OCI-LY7 (cell line): ENCODE data around the gene GALNT2. TPM values are rescaled to one million over a fixed set of nuclear protein-coding genes. Genes with fewer than 3 reads are reported as not detected.

Experiments
- BruUV-seq: library from RNA; stranded (reverse); fragments of 400-500 nt; replicated peaks from 2 replicates; lab custom pipeline; 2021; lab: Mats Ljungman, UMichigan
- CTCF ChIA-PET: fragments of 300-600 bp; sonication (Branson Sonifier 250); formaldehyde crosslinking; loops from one replicate; lab custom pipeline; 2022; ENCODE audit warnings: antibody characterized with exemption; ENCODE audit not compliant: unreplicated experiment; lab: Charles Lee
- POLR2A ChIA-PET: fragments of 300-600 bp; sonication (Branson Sonifier 250); formaldehyde crosslinking; loops from one replicate; lab custom pipeline; 2022; ENCODE audit warnings: antibody characterized with exemption; lab: Charles Lee
- DNase-seq: peaks from one replicate; pipeline ENCODE4 v3.0.0-alpha.2; 2015; ENCODE audit warnings: low spot score
- H2AFZ ChIP-seq: fragments of 200-600 bp; sonication (generic), shearing (Covaris generic); 2 replicates; pipeline ENCODE4 v1.6.1; 2014; ENCODE audit warnings: mild to moderate bottlenecking, antibody characterized with exemption, low read length, moderate library complexity
- H3K27ac ChIP-seq: fragments of 200-600 bp; sonication (generic); 2 replicates; pipeline ENCODE4 v1.5.1; 2014; ENCODE audit warnings: mixed run types, low read depth, mild to moderate bottlenecking, moderate library complexity, low read length, inconsistent platforms; ENCODE audit not compliant: poor library complexity, severe bottlenecking
- H3K36me3 ChIP-seq: fragments of 200-600 bp; sonication (generic); 2 replicates; pipeline ENCODE4 v1.6.1; 2014; ENCODE audit warnings: mild to moderate bottlenecking, antibody characterized with exemption, low read length, moderate library complexity, mixed read lengths; ENCODE audit not compliant: insufficient read depth
- H3K4me1 ChIP-seq: fragments of 200-600 bp; sonication (generic); 2 replicates; pipeline ENCODE4 v1.5.1; 2014; ENCODE audit warnings: mild to moderate bottlenecking, low read length; ENCODE audit not compliant: insufficient read depth, poor library complexity, severe bottlenecking
- H3K4me2 ChIP-seq: fragments of 200-600 bp; sonication (generic); 2 replicates; pipeline ENCODE4 v1.6.1; 2014; ENCODE audit warnings: mild to moderate bottlenecking, low read length
- H3K4me3 ChIP-seq: fragments of 200-600 bp; sonication (generic); 2 replicates; pipeline ENCODE4 v1.5.1; 2014; ENCODE audit warnings: mild to moderate bottlenecking, low read depth, low read length; ENCODE audit not compliant: poor library complexity, severe bottlenecking
- H3K79me2 ChIP-seq: fragments of 200-600 bp; sonication (generic); 2 replicates; pipeline ENCODE4 v1.6.1; 2016; ENCODE audit warnings: low read depth, mild to moderate bottlenecking, low read length, moderate library complexity, mixed read lengths; ENCODE audit not compliant: insufficient read depth
- H3K9me2 ChIP-seq: fragments of 200-600 bp; sonication (generic); 2 replicates; pipeline ENCODE4 v1.6.1; 2016; ENCODE audit warnings: mild to moderate bottlenecking, low read length, mixed read lengths; ENCODE audit not compliant: insufficient read depth
- H3K9me3 ChIP-seq: fragments of 200-600 bp; sonication (generic); 2 replicates; pipeline ENCODE4 v1.6.1; 2014; ENCODE audit warnings: mild to moderate bottlenecking, mixed run types, low read length, mixed read lengths
- H4K20me1 ChIP-seq: fragments of 200-600 bp; sonication (generic); 2 replicates; pipeline ENCODE4 v1.6.1; 2014; ENCODE audit warnings: mild to moderate bottlenecking, antibody characterized with exemption, low read length, moderate library complexity, mixed read lengths; ENCODE audit not compliant: insufficient read depth
- CTCF ChIP-seq: fragments of 200-600 bp; sonication (generic); conservative IDR thresholded peaks from 2 replicates; pipeline ENCODE4 v1.5.1; 2014; ENCODE audit warnings: mild to moderate bottlenecking, antibody characterized with exemption, low read length, moderate library complexity, mixed read lengths
- EZH2phosphoT487 ChIP-seq: fragments of 200-600 bp; sonication (generic); IDR thresholded peaks from 2 replicates; pipeline ENCODE4 v1.6.1; 2018; ENCODE audit warnings: low read depth, borderline replicate concordance, mild to moderate bottlenecking, mixed run types, antibody characterized with exemption, low read length, moderate library complexity, mixed read lengths
- intact Hi-C: fragments of 100-400 bp; cut with micrococcal nuclease; formaldehyde crosslinking; loops from one replicate; pipeline ENCODE4 v1.10.0; 2022; ENCODE audit not compliant: unreplicated experiment
- total RNA-seq, 2 experiments: library from RNA; depleted of rRNA in 1 of 2; stranded (reverse); fragments of >200 nt in 1 of 2; shearing (Covaris generic) in 1 of 2; gene quantifications; 2 replicates each; pipeline ENCODE4 v1.2.3, GENCODE V29; 2014 to 2022

The GALNT2 gene
- total RNA-seq, 2 experiments from 2014 or later = 29.9 to 67.3 TPM

GRCh38 chr1:230108580-230108979 is 41.5 kb downstream of the GALNT2 start:
- H3K79me2 ChIP-seq = peaks cover 46% of the 10 kb centered on the region; the same call in 1 of the 2 replicates

GRCh38 chr1:230109066-230109465 is 42.0 kb downstream of the GALNT2 start:
- H3K79me2 ChIP-seq = peaks cover 43% of the 10 kb centered on the region; the same call in 1 of the 2 replicates
- H3K4me3 ChIP-seq = no peak overlapping the region
- H4K20me1 ChIP-seq = no peaks in the 10 kb centered on the region
- H3K4me2 ChIP-seq = 0 out of 2 replicates have a peak overlapping the region, but pooled peaks have one; percentile 6
- H3K27ac ChIP-seq = peak overlapping the region; percentile 79
- TF ChIP-seq CTCF = no peak
- TF ChIP-seq EZH2phosphoT487 = no peak
- no peak overlapping the region for H2AFZ ChIP-seq
- CTCF ChIA-PET = interaction anchor here (0.7 to 1.6 kb wide), 4 partner anchors 13 to 44 kb away, joined by 3 to 5 read pairs (median 4); no protein-coding TSS in a partner anchor
- peaks cover 5% of the 10 kb centered on the region; the same call in 1 of the 2 replicates for H3K36me3 ChIP-seq
- no peaks in the 10 kb centered on the region for H3K9me2 ChIP-seq
- BruUV-seq = no TSS peak
- intact Hi-C loops = no loop called here
- DNase-seq = no peak
- POLR2A ChIA-PET = interaction anchor here (0.6 to 4.5 kb wide), 6 partner anchors 12 to 161 kb away, joined by 3 to 40 read pairs (median 6); no protein-coding TSS in a partner anchor
- H3K4me1 ChIP-seq = peaks cover 90% of the 10 kb centered on the region
- H3K9me3 ChIP-seq = no peaks in the 10 kb centered on the region

More at GRCh38 chr1:230108580-230108979, 41.5 kb downstream of the GALNT2 start:
- DNase-seq = no peak
- Histone ChIP-seq H4K20me1 (no peaks in the 10 kb centered on the region), H3K9me2 (no peaks in the 10 kb centered on the region), H3K27ac (no peak overlapping the region), H3K36me3 (peaks cover under 1% of the 10 kb centered on the region; the same call in 1 of the 2 replicates), H3K9me3 (no peaks in the 10 kb centered on the region), H2AFZ (no peak overlapping the region), H3K4me2 (no peak overlapping the region), H3K4me1 (peaks cover 95% of the 10 kb centered on the region), H3K4me3 (no peak overlapping the region)
- CTCF ChIA-PET = no interaction called here
- intact Hi-C loops = no loop called here
- POLR2A ChIA-PET = interaction anchor here (0.6 to 3.3 kb wide), 6 partner anchors 13 to 127 kb away, joined by 3 to 26 read pairs (median 4); no protein-coding TSS in a partner anchor
- no TSS peak for BruUV-seq
- TF ChIP-seq CTCF = no peak
- no peak for TF ChIP-seq EZH2phosphoT487
